Ishikawa (cell line): Measurements from ENCODE around the gene RPRML.

Experiments used
- CEBPB ChIP-seq: IDR thresholded peaks from 2 replicates; pipeline ENCODE4 v1.6.1; 2012
- CREB1 ChIP-seq: IDR thresholded peaks from 2 replicates; pipeline ENCODE4 v1.6.1; 2012; ENCODE audit warnings: low read depth
- EGR1 ChIP-seq: IDR thresholded peaks from 2 replicates; pipeline ENCODE4 v1.6.1; 2012
- EP300 ChIP-seq: IDR thresholded peaks from 2 replicates; pipeline ENCODE4 v1.6.1; 2012; ENCODE audit warnings: borderline replicate concordance
- FOXM1 ChIP-seq: IDR thresholded peaks from 2 replicates; pipeline ENCODE4 v1.6.1; 2012; ENCODE audit warnings: low read depth, borderline replicate concordance
- MAX ChIP-seq: IDR thresholded peaks from 2 replicates; pipeline ENCODE4 v1.6.1; 2012
- NFIC ChIP-seq: IDR thresholded peaks from 2 replicates; pipeline ENCODE4 v1.6.1; 2012
- RAD21 ChIP-seq: IDR thresholded peaks from 2 replicates; pipeline ENCODE4 v1.6.1; 2012; ENCODE audit warnings: low read depth
- TAF1 ChIP-seq: IDR thresholded peaks from 2 replicates; pipeline ENCODE4 v1.6.1; 2012; ENCODE audit warnings: low read depth, mild to moderate bottlenecking
- TEAD4 ChIP-seq: IDR thresholded peaks from 2 replicates; pipeline ENCODE4 v1.6.1; 2012
- USF1 ChIP-seq: IDR thresholded peaks from 2 replicates; pipeline ENCODE4 v1.6.1; 2012
- YY1 ChIP-seq: IDR thresholded peaks from 2 replicates; pipeline ENCODE4 v1.6.1; 2012; ENCODE audit warnings: low read depth
- ZBTB7A ChIP-seq: IDR thresholded peaks from 2 replicates; pipeline ENCODE4 v1.6.1; 2012; ENCODE audit warnings: low read depth
- TF ChIP-seq, protein P1 (sequence below): IDR thresholded peaks from 2 replicates; pipeline ENCODE4 v1.6.1; 2012; ENCODE audit warnings: low read depth, mild to moderate bottlenecking

DNA sequence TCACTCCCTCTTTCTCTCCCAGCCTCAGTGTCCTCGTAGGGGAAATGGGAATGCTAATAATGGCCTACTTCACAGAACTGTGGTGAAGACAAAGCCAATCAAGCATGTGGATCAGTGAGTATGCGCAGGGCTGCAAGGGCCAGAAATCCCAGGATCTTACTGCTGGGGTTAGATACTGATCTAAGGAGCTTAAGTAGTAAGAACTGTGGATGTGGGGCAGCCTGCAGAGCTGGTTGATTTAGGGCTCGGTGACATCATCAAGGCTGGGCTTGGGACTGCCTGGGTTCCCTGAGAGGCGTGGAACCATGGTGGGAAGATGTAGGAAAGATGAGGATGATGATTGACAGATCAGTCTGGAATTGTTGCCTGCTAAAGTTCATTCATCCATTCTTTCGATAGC is 30.5 kb downstream of the RPRML start:
- no peak for TF ChIP-seq CREB1
- TF ChIP-seq USF1: no peak
- TF ChIP-seq, protein P1, sequence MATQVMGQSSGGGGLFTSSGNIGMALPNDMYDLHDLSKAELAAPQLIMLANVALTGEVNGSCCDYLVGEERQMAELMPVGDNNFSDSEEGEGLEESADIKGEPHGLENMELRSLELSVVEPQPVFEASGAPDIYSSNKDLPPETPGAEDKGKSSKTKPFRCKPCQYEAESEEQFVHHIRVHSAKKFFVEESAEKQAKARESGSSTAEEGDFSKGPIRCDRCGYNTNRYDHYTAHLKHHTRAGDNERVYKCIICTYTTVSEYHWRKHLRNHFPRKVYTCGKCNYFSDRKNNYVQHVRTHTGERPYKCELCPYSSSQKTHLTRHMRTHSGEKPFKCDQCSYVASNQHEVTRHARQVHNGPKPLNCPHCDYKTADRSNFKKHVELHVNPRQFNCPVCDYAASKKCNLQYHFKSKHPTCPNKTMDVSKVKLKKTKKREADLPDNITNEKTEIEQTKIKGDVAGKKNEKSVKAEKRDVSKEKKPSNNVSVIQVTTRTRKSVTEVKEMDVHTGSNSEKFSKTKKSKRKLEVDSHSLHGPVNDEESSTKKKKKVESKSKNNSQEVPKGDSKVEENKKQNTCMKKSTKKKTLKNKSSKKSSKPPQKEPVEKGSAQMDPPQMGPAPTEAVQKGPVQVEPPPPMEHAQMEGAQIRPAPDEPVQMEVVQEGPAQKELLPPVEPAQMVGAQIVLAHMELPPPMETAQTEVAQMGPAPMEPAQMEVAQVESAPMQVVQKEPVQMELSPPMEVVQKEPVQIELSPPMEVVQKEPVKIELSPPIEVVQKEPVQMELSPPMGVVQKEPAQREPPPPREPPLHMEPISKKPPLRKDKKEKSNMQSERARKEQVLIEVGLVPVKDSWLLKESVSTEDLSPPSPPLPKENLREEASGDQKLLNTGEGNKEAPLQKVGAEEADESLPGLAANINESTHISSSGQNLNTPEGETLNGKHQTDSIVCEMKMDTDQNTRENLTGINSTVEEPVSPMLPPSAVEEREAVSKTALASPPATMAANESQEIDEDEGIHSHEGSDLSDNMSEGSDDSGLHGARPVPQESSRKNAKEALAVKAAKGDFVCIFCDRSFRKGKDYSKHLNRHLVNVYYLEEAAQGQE: no peak
- no peak for TF ChIP-seq ZBTB7A
- TF ChIP-seq NFIC: no peak
- TF ChIP-seq TEAD4: no peak
- no peak for TF ChIP-seq RAD21
- no peak for TF ChIP-seq MAX
- TF ChIP-seq CEBPB: no peak
- TF ChIP-seq TAF1: no peak
- no peak for TF ChIP-seq EGR1
- no peak for TF ChIP-seq EP300
- TF ChIP-seq YY1: no peak
- no peak for TF ChIP-seq FOXM1
